Right hindlimb (tissue), 1 donor: ENCODE results near the gene GUCA1A.
"Not testable (repeated sequence)": the region's sequence is repeated elsewhere in the genome, so short reads cannot be mapped to it uniquely, and the experiment has no call there.

Experiments used
- DNase-seq: peaks from one replicate; pipeline ENCODE4 v3.0.0-alpha.2; 2018

GUCA1A gene

GRCh38 chr6:42148058-42148457 is 25.1 kb upstream of the GUCA1A start:
- no peak for DNase-seq

GRCh38 chr6:42150254-42150653 is 22.9 kb upstream of the GUCA1A start:
- DNase-seq: no peak

- no peak for DNase-seq
Measured at GRCh38 chr6:42152024-42152423, 21.1 kb upstream of the GUCA1A start.

GRCh38 chr6:42152528-42153213 is 20.5 kb upstream of the GUCA1A start:
- not testable (repeated sequence) for DNase-seq

- no peak for DNase-seq
Measured at GRCh38 chr6:42153921-42154320, 19.2 kb upstream of the GUCA1A start.

- DNase-seq: no peak
Measured at GRCh38 chr6:42154461-42155209, 18.5 kb upstream of the GUCA1A start.

GRCh38 chr6:42155293-42155692 is 17.9 kb upstream of the GUCA1A start:
- DNase-seq: no peak

GRCh38 chr6:42156638-42157037 is 16.5 kb upstream of the GUCA1A start:
- no peak for DNase-seq

GRCh38 chr6:42158011-42158410 is 15.2 kb upstream of the GUCA1A start:
- no peak for DNase-seq

- DNase-seq: no peak
Measured at GRCh38 chr6:42158631-42159030, 14.5 kb upstream of the GUCA1A start.

- DNase-seq: no peak
Measured at GRCh38 chr6:42159431-42160024, 13.6 kb upstream of the GUCA1A start.

- no peak for DNase-seq
Measured at GRCh38 chr6:42162384-42162783, 10.8 kb upstream of the GUCA1A start.

GRCh38 chr6:42162812-42163211 is 10.4 kb upstream of the GUCA1A start:
- no peak for DNase-seq

- no peak for DNase-seq
Measured at GRCh38 chr6:42163981-42164380, 9.2 kb upstream of the GUCA1A start.

GRCh38 chr6:42165016-42165415 is 8.1 kb upstream of the GUCA1A start:
- DNase-seq: no peak

GRCh38 chr6:42166444-42167141 is 6.6 kb upstream of the GUCA1A start:
- peak; percentile 58 for DNase-seq

- no peak for DNase-seq
Measured at GRCh38 chr6:42168650-42169049, 4.5 kb upstream of the GUCA1A start.

- DNase-seq: not testable (repeated sequence)
Measured at GRCh38 chr6:42169780-42170179, 3.4 kb upstream of the GUCA1A start.

GRCh38 chr6:42171813-42172581 is 1.2 kb upstream of the GUCA1A start:
- no peak for DNase-seq

- no peak for DNase-seq
Measured at GRCh38 chr6:42175860-42176259, 2.7 kb downstream of the GUCA1A start.

GRCh38 chr6:42176981-42177380 is 3.8 kb downstream of the GUCA1A start:
- no peak for DNase-seq

GRCh38 chr6:42177514-42178364 is 4.6 kb downstream of the GUCA1A start:
- DNase-seq: no peak
